ENCODE measurements around the gene TMOD3.

TMOD3 gene

DNA sequence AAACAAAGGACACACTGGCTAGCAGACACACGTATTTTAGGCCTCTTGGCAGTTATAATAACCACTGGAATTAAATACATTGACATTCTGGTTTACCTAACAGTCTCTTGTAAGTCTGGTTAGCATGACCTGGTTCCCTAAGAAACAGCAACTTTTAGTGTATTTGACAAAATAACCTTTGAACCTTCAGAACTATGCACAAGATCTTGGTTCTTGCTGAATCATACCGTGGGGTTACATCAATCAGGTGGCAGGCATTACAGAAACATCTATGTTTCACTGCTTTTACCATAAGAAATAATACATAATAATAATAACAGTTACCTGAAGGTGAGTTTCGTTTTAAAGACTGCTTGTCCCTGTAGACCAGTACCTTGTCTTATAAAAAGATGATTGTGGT lies 123.4 kb downstream of the TMOD3 start:
- in situ Hi-C loops (cut with MboI; ENCODE audit: low sequenced_read_pairs, unreplicated experiment), result no loop called here
- TF ChIP-seq, protein P1, sequence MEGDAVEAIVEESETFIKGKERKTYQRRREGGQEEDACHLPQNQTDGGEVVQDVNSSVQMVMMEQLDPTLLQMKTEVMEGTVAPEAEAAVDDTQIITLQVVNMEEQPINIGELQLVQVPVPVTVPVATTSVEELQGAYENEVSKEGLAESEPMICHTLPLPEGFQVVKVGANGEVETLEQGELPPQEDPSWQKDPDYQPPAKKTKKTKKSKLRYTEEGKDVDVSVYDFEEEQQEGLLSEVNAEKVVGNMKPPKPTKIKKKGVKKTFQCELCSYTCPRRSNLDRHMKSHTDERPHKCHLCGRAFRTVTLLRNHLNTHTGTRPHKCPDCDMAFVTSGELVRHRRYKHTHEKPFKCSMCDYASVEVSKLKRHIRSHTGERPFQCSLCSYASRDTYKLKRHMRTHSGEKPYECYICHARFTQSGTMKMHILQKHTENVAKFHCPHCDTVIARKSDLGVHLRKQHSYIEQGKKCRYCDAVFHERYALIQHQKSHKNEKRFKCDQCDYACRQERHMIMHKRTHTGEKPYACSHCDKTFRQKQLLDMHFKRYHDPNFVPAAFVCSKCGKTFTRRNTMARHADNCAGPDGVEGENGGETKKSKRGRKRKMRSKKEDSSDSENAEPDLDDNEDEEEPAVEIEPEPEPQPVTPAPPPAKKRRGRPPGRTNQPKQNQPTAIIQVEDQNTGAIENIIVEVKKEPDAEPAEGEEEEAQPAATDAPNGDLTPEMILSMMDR (IDR thresholded peaks at IDR 0.05; ENCODE audit: borderline replicate concordance, control extremely low read depth, extremely low read depth, insufficient read depth, missing control alignments), result no peak
- DNase-seq (ENCODE audit: low spot score), result no peak

DNA sequence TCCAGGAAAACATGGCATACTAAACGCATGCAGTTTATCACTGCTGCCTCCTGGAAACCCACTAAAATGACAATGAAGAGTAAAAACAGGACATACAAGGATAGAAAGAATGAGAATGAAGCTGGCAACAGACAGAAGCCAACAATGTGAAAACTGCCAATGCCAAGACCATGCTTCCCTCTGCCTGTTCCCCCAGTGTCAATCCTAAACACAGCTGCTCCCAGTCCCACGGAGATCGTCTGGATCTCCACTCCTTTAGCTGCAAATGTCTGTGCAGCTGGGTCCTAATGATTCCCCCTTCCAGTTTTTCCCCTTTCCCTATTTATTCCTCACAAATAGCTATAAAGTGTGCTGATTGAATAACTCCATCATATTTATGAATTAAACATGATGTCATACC lies 126.1 kb downstream of the TMOD3 start:
- DNase-seq (ENCODE audit: low spot score), result no peak
- in situ Hi-C loops (cut with MboI; ENCODE audit: low sequenced_read_pairs, unreplicated experiment), result no loop called here
- TF ChIP-seq, protein P1 (IDR thresholded peaks at IDR 0.05; ENCODE audit: borderline replicate concordance, control extremely low read depth, extremely low read depth, insufficient read depth, missing control alignments), result no peak
